IMR-90 (cell line): Measurements from ENCODE around the gene ORAI3. TPM values are rescaled to one million over a fixed set of nuclear protein-coding genes. Genes with fewer than 3 reads are reported as not detected.

Source experiments
- ATAC-seq: fragments of 200-7000 bp; cut with Tn5 transposase; 2 replicates; pipeline ENCODE4 v1.9.1; 2020; ENCODE audit warnings: low read depth, mild to moderate bottlenecking, moderate library complexity
- BruUV-seq: library from RNA; stranded (reverse); fragments of 400-500 nt; replicated peaks from 2 replicates; lab custom pipeline; 2021; lab: Mats Ljungman, UMichigan
- CTCF ChIA-PET: fragments of 300-600 bp; formaldehyde crosslinking; extraction: SDS; loops from one replicate; lab custom pipeline; 2021; ENCODE audit warnings: antibody characterized with exemption; lab: Yijun Ruan, JAX
- POLR2A ChIA-PET: fragments of 300-600 bp; sonication (Branson Sonifier 250); formaldehyde crosslinking; loops from one replicate; lab custom pipeline; 2022; ENCODE audit warnings: antibody characterized with exemption; ENCODE audit not compliant: unreplicated experiment; lab: Charles Lee
- DNase-seq: peaks from one replicate; pipeline ENCODE4 v3.0.0; 2013
- H2AFZ ChIP-seq: replicated peaks from 2 replicates; pipeline ENCODE3; 2013; ENCODE audit warnings: low read length, mild to moderate bottlenecking; ENCODE audit not compliant: poor library complexity
- H2AK5ac ChIP-seq: 2 replicates; pipeline ENCODE4 v1.6.1; 2013; ENCODE audit warnings: low read depth, low read length, inconsistent platforms
- H2AK9ac ChIP-seq: replicated peaks from 2 replicates; pipeline ENCODE3; 2013; ENCODE audit warnings: mild to moderate bottlenecking, low read depth, low read length, moderate library complexity; ENCODE audit not compliant: poor library complexity
- H2BK120ac ChIP-seq: 2 replicates; pipeline ENCODE4 v1.6.1; 2013; ENCODE audit warnings: low read depth, low read length, inconsistent platforms
- H2BK15ac ChIP-seq: 3 replicates; pipeline ENCODE4 v1.6.1; 2013; ENCODE audit warnings: low read depth, low read length, inconsistent platforms
- H2BK20ac ChIP-seq: 2 replicates; pipeline ENCODE4 v1.6.1; 2013; ENCODE audit warnings: low read depth, mild to moderate bottlenecking, inconsistent platforms, low read length, moderate library complexity
- H2BK5ac ChIP-seq: 2 replicates; pipeline ENCODE4 v1.6.1; 2013; ENCODE audit warnings: mild to moderate bottlenecking, low read depth, low read length, inconsistent platforms; ENCODE audit not compliant: poor library complexity, severe bottlenecking
- H3K14ac ChIP-seq: replicated peaks from 2 replicates; pipeline ENCODE4 v1.6.1; 2013; ENCODE audit warnings: low read depth, low read length, inconsistent platforms
- H3K18ac ChIP-seq: 2 replicates; pipeline ENCODE4 v1.6.1; 2013; ENCODE audit warnings: low read depth, low read length, control low read depth
- H3K23ac ChIP-seq: 2 replicates; pipeline ENCODE4 v1.6.1; 2013; ENCODE audit warnings: low read depth, low read length, inconsistent platforms
- H3K27ac ChIP-seq: 2 replicates; pipeline ENCODE4 v1.5.1; 2013; ENCODE audit warnings: mild to moderate bottlenecking, control low read depth, low read length; ENCODE audit not compliant: insufficient read depth
- H3K27me3 ChIP-seq: 2 replicates; pipeline ENCODE4 v1.6.1; 2013; ENCODE audit warnings: low read length; ENCODE audit not compliant: control insufficient read depth, insufficient read depth
- H3K36me3 ChIP-seq: 2 replicates; pipeline ENCODE4 v1.6.1; 2013; ENCODE audit warnings: low read length, mixed read lengths; ENCODE audit not compliant: control insufficient read depth, insufficient read depth
- H3K4ac ChIP-seq: 2 replicates; pipeline ENCODE4 v1.6.1; 2013; ENCODE audit warnings: low read depth, low read length, inconsistent platforms
- H3K4me1 ChIP-seq: 2 replicates; pipeline ENCODE4 v1.6.1; 2013; ENCODE audit warnings: low read length, mixed read lengths; ENCODE audit not compliant: control insufficient read depth, insufficient read depth
- H3K4me2 ChIP-seq: 2 replicates; pipeline ENCODE4 v1.6.1; 2013; ENCODE audit warnings: low read depth, mild to moderate bottlenecking, control low read depth, low read length, moderate library complexity
- H3K4me3 ChIP-seq: 2 replicates; pipeline ENCODE4 v1.5.1; 2013; ENCODE audit warnings: low read depth, mild to moderate bottlenecking, control low read depth, low read length, moderate library complexity; ENCODE audit not compliant: insufficient read depth
- H3K56ac ChIP-seq: 2 replicates; pipeline ENCODE4 v1.6.1; 2013; ENCODE audit warnings: low read length, inconsistent platforms; ENCODE audit not compliant: insufficient read depth; ENCODE audit errors: extremely low read depth
- H3K79me1 ChIP-seq, 2 experiments: 2 replicates each; pipeline ENCODE4 v1.6.1; 2013; ENCODE audit warnings: low read length in 2 of 2, inconsistent platforms in 1 of 2, low read depth in 1 of 2
- H3K9ac ChIP-seq: 2 replicates; pipeline ENCODE4 v1.6.1; 2013; ENCODE audit warnings: low read depth, low read length, control low read depth
- H3K9me1 ChIP-seq: 2 replicates; pipeline ENCODE4 v1.6.1; 2013; ENCODE audit warnings: low read length, inconsistent platforms; ENCODE audit not compliant: insufficient read depth
- H3K9me3 ChIP-seq: 2 replicates; pipeline ENCODE4 v1.6.1; 2013; ENCODE audit warnings: low read length; ENCODE audit not compliant: control insufficient read depth, insufficient read depth
- H4K20me1 ChIP-seq: 2 replicates; pipeline ENCODE4 v1.6.1; 2013; ENCODE audit warnings: low read length, inconsistent platforms; ENCODE audit not compliant: insufficient read depth
- H4K5ac ChIP-seq: 2 replicates; pipeline ENCODE4 v1.6.1; 2013; ENCODE audit warnings: mild to moderate bottlenecking, low read depth, low read length, control low read depth
- H4K8ac ChIP-seq, 2 experiments: 2 replicates each; pipeline ENCODE4 v1.6.1; 2013; ENCODE audit warnings: low read depth in 2 of 2, low read length in 2 of 2, control low read depth in 1 of 2, inconsistent platforms in 1 of 2
- H4K91ac ChIP-seq: 2 replicates; pipeline ENCODE4 v1.6.1; 2013; ENCODE audit warnings: low read depth, low read length, inconsistent platforms; ENCODE audit not compliant: insufficient read depth
- MAZ ChIP-seq: IDR thresholded peaks from 2 replicates; pipeline ENCODE4 v1.6.1; 2012; ENCODE audit warnings: low read depth, mild to moderate bottlenecking, low read length, improper control_type of control experiment, moderate library complexity, borderline replicate concordance
- RFX5 ChIP-seq: IDR thresholded peaks from 2 replicates; pipeline ENCODE4 v1.8.0; 2012; ENCODE audit warnings: low read depth, mild to moderate bottlenecking, low read length, moderate library complexity
- WGBS, 2 experiments: methylation state at CpG; one replicate each; pipeline versions ENCODE4 v1.1.5 to v1.1.7; 2013; ENCODE audit warnings: missing lambda C conversion rate in 2 of 2; ENCODE audit not compliant: insufficient read length in 1 of 2; ENCODE audit errors: extremely low coverage in 2 of 2; 5-methylcytosine and 5-hydroxymethylcytosine counted together
- dilution Hi-C: fragments of 300-500 bp; cut with HindIII; formaldehyde crosslinking; loops from one replicate; pipeline ENCODE4 v1.14.3; 2018; ENCODE audit warnings: low sequenced_read_pairs; ENCODE audit not compliant: unreplicated experiment
- in situ Hi-C: fragments of 300-500 bp; cut with MboI; formaldehyde crosslinking; loops from 3 replicates; pipeline ENCODE4 v1.14.3; 2019; ENCODE audit warnings: low sequenced_read_pairs, inconsistent platforms, mixed read lengths
- intact Hi-C: fragments of 100-400 bp; cut with micrococcal nuclease; formaldehyde crosslinking; loops from 2 replicates; pipeline ENCODE4 v1.10.0; 2022
- polyA plus RNA-seq, 3 experiments: library from polyadenylated mRNA; depleted of rRNA; stranded (reverse); fragments of >200 nt; gene quantifications; 2 replicates each; pipeline ENCODE4 v1.2.3, GENCODE V29; 2012; ENCODE audit warnings: low replicate concordance in 1 of 3
- total RNA-seq: library from RNA; depleted of rRNA; stranded (reverse); fragments of >200 nt; gene quantifications from 2 replicates; pipeline ENCODE4 v1.2.3, GENCODE V29; 2012
- TF ChIP-seq, protein P1 (sequence below): fragments of 150-350 bp; IDR thresholded peaks from 2 replicates; pipeline ENCODE4 v1.6.1; 2016; ENCODE audit warnings: low read depth, mild to moderate bottlenecking, low read length, moderate library complexity, borderline replicate concordance

Gene ORAI3
- total and polyA plus RNA-seq, 2 of the 4 experiments (the other 2 are of a cell fraction): 6.8 to 16.9 TPM

DNA sequence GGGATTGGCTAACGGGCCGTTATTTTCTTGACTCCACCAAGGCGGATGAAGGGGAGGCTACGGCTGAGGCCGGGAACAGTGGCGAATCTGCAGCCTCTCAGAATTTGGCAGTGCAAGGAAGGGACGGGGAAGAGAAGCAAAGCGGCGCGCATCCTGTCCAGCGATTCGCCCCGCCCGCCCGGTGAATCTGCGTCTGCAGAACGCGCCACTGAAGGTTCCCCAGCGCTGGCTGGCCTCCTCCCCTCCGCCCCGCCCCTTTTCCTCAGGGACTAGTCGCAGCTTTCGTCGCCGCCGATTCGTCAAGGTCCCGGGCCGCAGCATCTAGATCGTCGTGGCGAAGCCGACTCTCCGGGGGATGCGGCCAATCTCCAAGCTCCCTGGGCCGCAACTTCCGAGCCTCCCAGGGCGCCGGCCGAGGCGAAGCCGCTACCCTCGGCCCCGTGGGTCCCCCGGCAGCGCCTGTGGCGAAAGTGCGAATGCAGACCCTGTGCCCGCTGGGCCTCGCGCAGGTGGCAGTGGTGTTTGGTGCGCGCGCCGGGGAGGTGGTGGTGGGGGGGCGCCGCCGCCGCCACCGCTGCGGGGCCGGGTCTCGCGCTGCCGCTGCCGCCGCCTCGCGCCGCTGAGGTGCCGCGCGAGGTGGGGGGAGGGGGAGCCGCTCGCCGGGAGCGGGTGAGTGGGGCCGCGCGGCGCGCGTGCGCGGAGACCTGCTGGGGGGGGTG lies 8.7 kb downstream of the ORAI3 start, which contains the start of gene SETD1A:
TSS of gene SETD1A (plus strand) at position 299 of the 719 bp plus-strand sequence. CDS start 978 bp downstream, outside the sequence.
- peak within 1 kb of the TSS; percentile 92 for H4K91ac ChIP-seq
- peak within 1 kb of the TSS; percentile 98 for H2BK5ac ChIP-seq
- H2AK9ac ChIP-seq: peak within 1 kb of the TSS; percentile 94
- POLR2A ChIA-PET: no interaction called here
- H3K79me1 ChIP-seq: peaks cover 33 to 44% of the 10 kb centered on the region in 2 experiments
- peak within 1 kb of the TSS; percentile 96 for H3K4me2 ChIP-seq
- DNase-seq (peak; percentile 95), ATAC-seq (peak; percentile 85)
- H3K23ac ChIP-seq: peak within 1 kb of the TSS; percentile 94; the same call in 1 of the 2 replicates
- CTCF ChIA-PET: interaction anchor here (0.6 kb wide), 1 partner anchor 510 kb away, joined by 3 read pairs; no protein-coding TSS in a partner anchor
- peak within 1 kb of the TSS; percentile 99 for H2AFZ ChIP-seq
- no peaks in the 10 kb centered on the region for H3K27me3 ChIP-seq
- peaks cover 12% of the 10 kb centered on the region; the same call in 1 of the 2 replicates for H4K20me1 ChIP-seq
- H2AK5ac ChIP-seq: peak within 1 kb of the TSS; percentile 92; the same call in 1 of the 2 replicates
- intact Hi-C loops: loop anchor here (1.0 to 10.0 kb wide), 3 partner anchors 117 to 907 kb away; partner anchors contain the start of genes ZNF646 and ZNF668
- H3K27ac ChIP-seq: peak within 1 kb of the TSS; percentile 95
- dilution Hi-C loops: no loop called here
- peak within 1 kb of the TSS; percentile 66 for H3K18ac ChIP-seq
- peaks cover 26% of the 10 kb centered on the region for H3K36me3 ChIP-seq
- H4K5ac ChIP-seq: peak within 1 kb of the TSS; percentile 81
- H3K9ac ChIP-seq: peak within 1 kb of the TSS; percentile 95
- H4K8ac ChIP-seq: peak within 1 kb of the TSS; percentile 95 to 98
- in situ Hi-C loops: no loop called here
- 0% methylated on average over 34 of the region's 85 CpGs; no CpG with 5 or more reads in 1 of the 2 experiments for WGBS, 2 experiments
- no peaks in the 10 kb centered on the region; the same call in 1 of the 2 replicates for H3K9me1 ChIP-seq
- H2BK120ac ChIP-seq: peak within 1 kb of the TSS; percentile 89
- H3K4ac ChIP-seq: peak within 1 kb of the TSS; percentile 98
- H2BK20ac ChIP-seq: peak within 1 kb of the TSS; percentile 6; the same call in 1 of the 2 replicates
- H2BK15ac ChIP-seq: peak within 1 kb of the TSS; percentile 88; the same call in 1 of the 3 replicates
- H3K4me1 ChIP-seq: peaks cover 6% of the 10 kb centered on the region
- BruUV-seq: no TSS peak
- H3K14ac ChIP-seq: peak within 1 kb of the TSS; percentile 96
- H3K4me3 ChIP-seq: peak within 1 kb of the TSS; percentile 61
- peak; percentile 91 for TF ChIP-seq MAZ
- no peak for TF ChIP-seq RFX5
- TF ChIP-seq, protein P1, sequence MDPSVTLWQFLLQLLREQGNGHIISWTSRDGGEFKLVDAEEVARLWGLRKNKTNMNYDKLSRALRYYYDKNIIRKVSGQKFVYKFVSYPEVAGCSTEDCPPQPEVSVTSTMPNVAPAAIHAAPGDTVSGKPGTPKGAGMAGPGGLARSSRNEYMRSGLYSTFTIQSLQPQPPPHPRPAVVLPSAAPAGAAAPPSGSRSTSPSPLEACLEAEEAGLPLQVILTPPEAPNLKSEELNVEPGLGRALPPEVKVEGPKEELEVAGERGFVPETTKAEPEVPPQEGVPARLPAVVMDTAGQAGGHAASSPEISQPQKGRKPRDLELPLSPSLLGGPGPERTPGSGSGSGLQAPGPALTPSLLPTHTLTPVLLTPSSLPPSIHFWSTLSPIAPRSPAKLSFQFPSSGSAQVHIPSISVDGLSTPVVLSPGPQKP: no peak
- H3K9me3 ChIP-seq: no peaks in the 10 kb centered on the region
- peak within 1 kb of the TSS; percentile 99 for H3K56ac ChIP-seq
